ENCODE measurements around the gene NWD2.

DNA sequence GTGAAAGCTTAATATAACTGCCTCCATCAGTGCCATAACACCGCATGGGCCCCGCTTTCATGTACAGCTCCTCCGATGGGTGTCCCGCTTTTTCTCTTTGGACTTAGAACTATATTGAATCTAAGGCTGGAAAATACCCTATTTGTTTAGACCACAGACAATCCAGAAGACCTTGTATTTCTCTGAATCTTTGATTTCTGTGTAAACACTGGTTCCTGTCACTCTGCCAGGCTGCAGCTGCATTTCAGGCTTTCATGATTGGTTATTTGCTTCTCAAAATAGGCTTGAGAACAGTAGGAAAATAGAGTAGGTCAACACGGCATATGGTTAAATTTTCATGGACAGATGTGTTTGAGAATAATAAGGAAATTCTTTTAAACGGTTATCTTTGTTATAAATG lies 80.0 kb downstream of the NWD2 start:
- TF ChIP-seq ZNF274 (IDR thresholded peaks at IDR 0.05; ENCODE audit: low read depth, low read length) (no peak), POLR2AphosphoS5 (IDR thresholded peaks at IDR 0.05; ENCODE audit: low read depth, low read length) (no peak), CBX3 (IDR thresholded peaks at IDR 0.05; ENCODE audit: low read depth) (no peak), POLR2A (IDR thresholded peaks at IDR 0.05; ENCODE audit: borderline replicate concordance, extremely low read depth, insufficient read depth, insufficient read length) (no peak), YY1 (IDR thresholded peaks at IDR 0.05; ENCODE audit: extremely low read depth, insufficient replicate concordance, low read depth, low read length) (no peak), EGR1 (IDR thresholded peaks at IDR 0.05; ENCODE audit: low read depth) (no peak)
- TF ChIP-seq, protein P1, sequence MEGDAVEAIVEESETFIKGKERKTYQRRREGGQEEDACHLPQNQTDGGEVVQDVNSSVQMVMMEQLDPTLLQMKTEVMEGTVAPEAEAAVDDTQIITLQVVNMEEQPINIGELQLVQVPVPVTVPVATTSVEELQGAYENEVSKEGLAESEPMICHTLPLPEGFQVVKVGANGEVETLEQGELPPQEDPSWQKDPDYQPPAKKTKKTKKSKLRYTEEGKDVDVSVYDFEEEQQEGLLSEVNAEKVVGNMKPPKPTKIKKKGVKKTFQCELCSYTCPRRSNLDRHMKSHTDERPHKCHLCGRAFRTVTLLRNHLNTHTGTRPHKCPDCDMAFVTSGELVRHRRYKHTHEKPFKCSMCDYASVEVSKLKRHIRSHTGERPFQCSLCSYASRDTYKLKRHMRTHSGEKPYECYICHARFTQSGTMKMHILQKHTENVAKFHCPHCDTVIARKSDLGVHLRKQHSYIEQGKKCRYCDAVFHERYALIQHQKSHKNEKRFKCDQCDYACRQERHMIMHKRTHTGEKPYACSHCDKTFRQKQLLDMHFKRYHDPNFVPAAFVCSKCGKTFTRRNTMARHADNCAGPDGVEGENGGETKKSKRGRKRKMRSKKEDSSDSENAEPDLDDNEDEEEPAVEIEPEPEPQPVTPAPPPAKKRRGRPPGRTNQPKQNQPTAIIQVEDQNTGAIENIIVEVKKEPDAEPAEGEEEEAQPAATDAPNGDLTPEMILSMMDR (IDR thresholded peaks at IDR 0.05 in 2 of 3, conservative IDR thresholded peaks at IDR 0.05 in 1 of 3; ENCODE audit: borderline replicate concordance in 1 of 3, insufficient read depth in 1 of 3, low read depth in 2 of 3, low read length in 2 of 3), result no peak
- TF ChIP-seq, protein P2, sequence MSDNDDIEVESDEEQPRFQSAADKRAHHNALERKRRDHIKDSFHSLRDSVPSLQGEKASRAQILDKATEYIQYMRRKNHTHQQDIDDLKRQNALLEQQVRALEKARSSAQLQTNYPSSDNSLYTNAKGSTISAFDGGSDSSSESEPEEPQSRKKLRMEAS (IDR thresholded peaks at IDR 0.05), result no peak
- TF ChIP-seq, protein P3, sequence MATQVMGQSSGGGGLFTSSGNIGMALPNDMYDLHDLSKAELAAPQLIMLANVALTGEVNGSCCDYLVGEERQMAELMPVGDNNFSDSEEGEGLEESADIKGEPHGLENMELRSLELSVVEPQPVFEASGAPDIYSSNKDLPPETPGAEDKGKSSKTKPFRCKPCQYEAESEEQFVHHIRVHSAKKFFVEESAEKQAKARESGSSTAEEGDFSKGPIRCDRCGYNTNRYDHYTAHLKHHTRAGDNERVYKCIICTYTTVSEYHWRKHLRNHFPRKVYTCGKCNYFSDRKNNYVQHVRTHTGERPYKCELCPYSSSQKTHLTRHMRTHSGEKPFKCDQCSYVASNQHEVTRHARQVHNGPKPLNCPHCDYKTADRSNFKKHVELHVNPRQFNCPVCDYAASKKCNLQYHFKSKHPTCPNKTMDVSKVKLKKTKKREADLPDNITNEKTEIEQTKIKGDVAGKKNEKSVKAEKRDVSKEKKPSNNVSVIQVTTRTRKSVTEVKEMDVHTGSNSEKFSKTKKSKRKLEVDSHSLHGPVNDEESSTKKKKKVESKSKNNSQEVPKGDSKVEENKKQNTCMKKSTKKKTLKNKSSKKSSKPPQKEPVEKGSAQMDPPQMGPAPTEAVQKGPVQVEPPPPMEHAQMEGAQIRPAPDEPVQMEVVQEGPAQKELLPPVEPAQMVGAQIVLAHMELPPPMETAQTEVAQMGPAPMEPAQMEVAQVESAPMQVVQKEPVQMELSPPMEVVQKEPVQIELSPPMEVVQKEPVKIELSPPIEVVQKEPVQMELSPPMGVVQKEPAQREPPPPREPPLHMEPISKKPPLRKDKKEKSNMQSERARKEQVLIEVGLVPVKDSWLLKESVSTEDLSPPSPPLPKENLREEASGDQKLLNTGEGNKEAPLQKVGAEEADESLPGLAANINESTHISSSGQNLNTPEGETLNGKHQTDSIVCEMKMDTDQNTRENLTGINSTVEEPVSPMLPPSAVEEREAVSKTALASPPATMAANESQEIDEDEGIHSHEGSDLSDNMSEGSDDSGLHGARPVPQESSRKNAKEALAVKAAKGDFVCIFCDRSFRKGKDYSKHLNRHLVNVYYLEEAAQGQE (IDR thresholded peaks at IDR 0.05; ENCODE audit: low read depth), result no peak
- TF ChIP-seq, protein P4, sequence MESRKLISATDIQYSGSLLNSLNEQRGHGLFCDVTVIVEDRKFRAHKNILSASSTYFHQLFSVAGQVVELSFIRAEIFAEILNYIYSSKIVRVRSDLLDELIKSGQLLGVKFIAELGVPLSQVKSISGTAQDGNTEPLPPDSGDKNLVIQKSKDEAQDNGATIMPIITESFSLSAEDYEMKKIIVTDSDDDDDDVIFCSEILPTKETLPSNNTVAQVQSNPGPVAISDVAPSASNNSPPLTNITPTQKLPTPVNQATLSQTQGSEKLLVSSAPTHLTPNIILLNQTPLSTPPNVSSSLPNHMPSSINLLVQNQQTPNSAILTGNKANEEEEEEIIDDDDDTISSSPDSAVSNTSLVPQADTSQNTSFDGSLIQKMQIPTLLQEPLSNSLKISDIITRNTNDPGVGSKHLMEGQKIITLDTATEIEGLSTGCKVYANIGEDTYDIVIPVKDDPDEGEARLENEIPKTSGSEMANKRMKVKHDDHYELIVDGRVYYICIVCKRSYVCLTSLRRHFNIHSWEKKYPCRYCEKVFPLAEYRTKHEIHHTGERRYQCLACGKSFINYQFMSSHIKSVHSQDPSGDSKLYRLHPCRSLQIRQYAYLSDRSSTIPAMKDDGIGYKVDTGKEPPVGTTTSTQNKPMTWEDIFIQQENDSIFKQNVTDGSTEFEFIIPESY (IDR thresholded peaks at IDR 0.05; ENCODE audit: extremely low read depth, insufficient replicate concordance, low read length), result no peak

Measured in HCT116 (cell line).